HG03378 (cell line): ENCODE results near the gene FBH1.
"Not testable (repeated sequence)": the region's sequence is repeated elsewhere in the genome, so short reads cannot be mapped to it uniquely, and the experiment has no call there.

Experiments used
- ATAC-seq: cut with Tn5 transposase; IDR thresholded peaks from one replicate; pipeline ENCODE4 v1.9.1; 2021; ENCODE audit warnings: mild to moderate bottlenecking, moderate library complexity; ENCODE audit not compliant: unreplicated experiment

Gene FBH1

GRCh38 chr10:5902511-5903274 lies 12.7 kb downstream of the FBH1 start:
- no peak for ATAC-seq

GRCh38 chr10:5903563-5903962 lies 13.5 kb downstream of the FBH1 start:
- no peak for ATAC-seq

GRCh38 chr10:5904227-5904626 lies 14.2 kb downstream of the FBH1 start:
- peak; percentile 98 for ATAC-seq

- ATAC-seq = no peak
These were observed 15.9 kb downstream of the FBH1 start for GRCh38 chr10:5905854-5906507.

- no peak for ATAC-seq
These were observed 16.6 kb downstream of the FBH1 start for GRCh38 chr10:5906651-5907050.

- ATAC-seq = not testable (repeated sequence)
These were observed 18.6 kb downstream of the FBH1 start for GRCh38 chr10:5908676-5909075.

GRCh38 chr10:5910323-5911100 lies 20.5 kb downstream of the FBH1 start:
- ATAC-seq = no peak

- no peak for ATAC-seq
These were observed 21.6 kb downstream of the FBH1 start for GRCh38 chr10:5911670-5912069.

GRCh38 chr10:5913736-5914135 lies 23.7 kb downstream of the FBH1 start:
- no peak for ATAC-seq

GRCh38 chr10:5915451-5915850 lies 25.4 kb downstream of the FBH1 start:
- ATAC-seq = no peak

- ATAC-seq = no peak
These were observed 27.3 kb downstream of the FBH1 start for GRCh38 chr10:5917305-5917704.

- no peak for ATAC-seq
These were observed 28.7 kb downstream of the FBH1 start for GRCh38 chr10:5918763-5919162.

GRCh38 chr10:5919568-5919967 lies 29.5 kb downstream of the FBH1 start:
- ATAC-seq = no peak

GRCh38 chr10:5921746-5922145 lies 31.7 kb downstream of the FBH1 start:
- ATAC-seq = no peak

- ATAC-seq = no peak
These were observed 34.8 kb downstream of the FBH1 start for GRCh38 chr10:5924889-5925288.

- no peak for ATAC-seq
These were observed 37.3 kb downstream of the FBH1 start for GRCh38 chr10:5927306-5927705.

GRCh38 chr10:5929442-5929841 lies 39.4 kb downstream of the FBH1 start:
- ATAC-seq = no peak

- no peak for ATAC-seq
These were observed 40.2 kb downstream of the FBH1 start for GRCh38 chr10:5930272-5930671.

GRCh38 chr10:5932345-5932744 lies 42.3 kb downstream of the FBH1 start:
- ATAC-seq = no peak

- ATAC-seq = no peak
These were observed 44.0 kb downstream of the FBH1 start for GRCh38 chr10:5933909-5934546.

- no peak for ATAC-seq
These were observed 45.6 kb downstream of the FBH1 start for GRCh38 chr10:5935628-5936027.
